Mucosa of descending colon (tissue), 3 donors: ENCODE measurements around the gene AZIN2. TPM values are rescaled to one million over a fixed set of nuclear protein-coding genes. Genes with fewer than 3 reads are reported as not detected.

Source experiments
- ATAC-seq: fragments of 200-7000 bp; cut with Tn5 transposase; one replicate; pipeline ENCODE4 v1.9.1; 2020; ENCODE audit warnings: mild to moderate bottlenecking, moderate library complexity
- DNase-seq, 3 donors: peaks; one replicate each; pipeline ENCODE4 v3.0.0-alpha.2; 2020
- H3K36me3 ChIP-seq: fragments of 200-600 bp; one replicate; pipeline ENCODE4 v1.8.0; 2021; ENCODE audit warnings: low read depth, mild to moderate bottlenecking
- H3K4me1 ChIP-seq: fragments of 200-600 bp; one replicate; pipeline ENCODE4 v1.8.0; 2021; ENCODE audit warnings: low read depth, mild to moderate bottlenecking
- H3K4me3 ChIP-seq: fragments of 200-600 bp; one replicate; pipeline ENCODE4 v1.8.0; 2021; ENCODE audit warnings: mild to moderate bottlenecking
- H3K9me3 ChIP-seq: fragments of 200-600 bp; one replicate; pipeline ENCODE4 v1.8.0; 2021; ENCODE audit warnings: mild to moderate bottlenecking
- intact Hi-C, 2 donors: fragments of 100-400 bp; cut with DNase I in 1 of 2; cut with micrococcal nuclease in 1 of 2; formaldehyde crosslinking; loops; one replicate each; pipeline versions ENCODE4 v1.11.0 to v1.11.1; 2022; cut with DNase I, micrococcal nuclease
- total RNA-seq, 3 donors: library from RNA; stranded (reverse); fragmentation: NEBNext Ultra II Directional in 2 of 3; extraction: Animal tissue kit (Norgen Biotek cat#: 25700) in 2 of 3; gene quantifications; one replicate each; pipeline versions ENCODE4 v1.2.1 to v1.2.4, GENCODE V29; 2021 to 2023
- TF ChIP-seq, protein P1 (sequence below): fragments of 200-600 bp; IDR thresholded peaks from one replicate; pipeline ENCODE4 v1.8.0; 2022; ENCODE audit warnings: antibody characterized with exemption, mild to moderate bottlenecking
- donor health status: DM: no; HTN: no; CAD: no; lungs with moderate emphysema.
- donor health status: DM: no; HTN: no; CAD: no.
- donor health status: DM: no; HTN: yes; CAD: no.

Gene AZIN2
- total RNA-seq, 3 donors from 2014 or later: 13.8 to 36.5 (median 19.0) TPM

DNA sequence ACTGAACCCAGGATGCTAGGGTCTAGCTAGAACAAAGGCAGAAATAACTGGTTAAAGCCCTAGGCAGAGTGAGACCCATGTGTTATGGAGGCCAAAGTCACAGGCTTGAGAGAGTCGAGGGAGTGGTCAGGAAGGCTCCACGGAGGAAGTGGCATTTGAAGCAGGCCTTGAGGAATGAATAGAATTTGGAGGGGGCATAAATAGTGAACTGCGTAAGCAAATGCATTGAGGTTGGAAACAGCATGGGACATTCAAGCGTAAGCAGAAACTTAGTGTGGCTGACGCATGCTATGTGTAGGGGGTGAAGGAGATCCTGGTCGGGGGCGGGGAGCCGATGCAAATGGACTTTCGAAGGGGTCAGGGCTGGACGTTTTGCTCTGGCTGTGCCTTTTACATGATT is 11.5 kb downstream of the AZIN2 start:
- Histone ChIP-seq H3K4me3 (no peak overlapping the region), H3K36me3 (no peaks in the 10 kb centered on the region), H3K9me3 (no peaks in the 10 kb centered on the region), H3K4me1 (no peaks in the 10 kb centered on the region)
- TF ChIP-seq, protein P1, sequence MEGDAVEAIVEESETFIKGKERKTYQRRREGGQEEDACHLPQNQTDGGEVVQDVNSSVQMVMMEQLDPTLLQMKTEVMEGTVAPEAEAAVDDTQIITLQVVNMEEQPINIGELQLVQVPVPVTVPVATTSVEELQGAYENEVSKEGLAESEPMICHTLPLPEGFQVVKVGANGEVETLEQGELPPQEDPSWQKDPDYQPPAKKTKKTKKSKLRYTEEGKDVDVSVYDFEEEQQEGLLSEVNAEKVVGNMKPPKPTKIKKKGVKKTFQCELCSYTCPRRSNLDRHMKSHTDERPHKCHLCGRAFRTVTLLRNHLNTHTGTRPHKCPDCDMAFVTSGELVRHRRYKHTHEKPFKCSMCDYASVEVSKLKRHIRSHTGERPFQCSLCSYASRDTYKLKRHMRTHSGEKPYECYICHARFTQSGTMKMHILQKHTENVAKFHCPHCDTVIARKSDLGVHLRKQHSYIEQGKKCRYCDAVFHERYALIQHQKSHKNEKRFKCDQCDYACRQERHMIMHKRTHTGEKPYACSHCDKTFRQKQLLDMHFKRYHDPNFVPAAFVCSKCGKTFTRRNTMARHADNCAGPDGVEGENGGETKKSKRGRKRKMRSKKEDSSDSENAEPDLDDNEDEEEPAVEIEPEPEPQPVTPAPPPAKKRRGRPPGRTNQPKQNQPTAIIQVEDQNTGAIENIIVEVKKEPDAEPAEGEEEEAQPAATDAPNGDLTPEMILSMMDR: no peak
- intact Hi-C loops: no loop called here
- no peak for DNase-seq
- no peak for ATAC-seq

DNA sequence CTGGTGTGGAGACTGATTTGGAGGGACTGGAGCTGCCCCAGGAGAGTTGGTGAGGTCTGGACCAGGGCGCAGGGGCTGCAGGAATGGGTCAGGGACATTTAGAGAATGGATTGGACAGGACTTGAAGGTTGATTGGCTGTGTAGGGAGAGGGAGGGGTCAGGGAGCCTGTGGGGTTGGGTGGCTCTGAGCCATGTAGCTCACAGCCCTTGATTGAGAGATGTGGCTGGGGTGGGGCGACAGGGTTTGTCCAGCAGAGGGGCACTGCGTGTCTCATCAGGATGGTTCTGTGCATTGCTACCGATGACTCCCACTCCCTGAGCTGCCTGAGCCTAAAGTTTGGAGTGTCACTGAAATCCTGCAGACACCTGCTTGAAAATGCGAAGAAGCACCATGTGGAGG is 12.1 kb downstream of the AZIN2 start:
- intact Hi-C loops: no loop called here
- Histone ChIP-seq H3K4me3 (no peak overlapping the region), H3K36me3 (no peaks in the 10 kb centered on the region), H3K9me3 (no peaks in the 10 kb centered on the region), H3K4me1 (no peaks in the 10 kb centered on the region)
- TF ChIP-seq, protein P1: no peak
- no peak for DNase-seq
- ATAC-seq: no peak

DNA sequence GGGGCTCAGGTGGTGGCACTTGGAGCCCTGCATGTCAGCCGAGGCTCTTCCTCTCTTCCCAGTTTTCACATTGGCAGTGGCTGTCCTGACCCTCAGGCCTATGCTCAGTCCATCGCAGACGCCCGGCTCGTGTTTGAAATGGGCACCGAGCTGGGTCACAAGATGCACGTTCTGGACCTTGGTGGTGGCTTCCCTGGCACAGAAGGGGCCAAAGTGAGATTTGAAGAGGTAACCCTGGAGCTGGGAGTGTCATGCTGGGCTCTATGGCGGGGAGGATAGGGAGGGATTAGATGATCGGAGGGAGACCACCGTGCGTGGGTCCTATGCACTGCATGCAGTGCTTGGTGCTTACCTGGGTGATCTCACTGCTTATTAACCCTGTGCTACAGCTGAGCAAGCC is 13.5 kb downstream of the AZIN2 start:
- ATAC-seq (no peak), DNase-seq (no peak)
- Histone ChIP-seq H3K4me3 (no peak overlapping the region), H3K36me3 (no peaks in the 10 kb centered on the region), H3K4me1 (no peaks in the 10 kb centered on the region), H3K9me3 (no peaks in the 10 kb centered on the region)
- TF ChIP-seq, protein P1: no peak
- intact Hi-C loops: no loop called here

DNA sequence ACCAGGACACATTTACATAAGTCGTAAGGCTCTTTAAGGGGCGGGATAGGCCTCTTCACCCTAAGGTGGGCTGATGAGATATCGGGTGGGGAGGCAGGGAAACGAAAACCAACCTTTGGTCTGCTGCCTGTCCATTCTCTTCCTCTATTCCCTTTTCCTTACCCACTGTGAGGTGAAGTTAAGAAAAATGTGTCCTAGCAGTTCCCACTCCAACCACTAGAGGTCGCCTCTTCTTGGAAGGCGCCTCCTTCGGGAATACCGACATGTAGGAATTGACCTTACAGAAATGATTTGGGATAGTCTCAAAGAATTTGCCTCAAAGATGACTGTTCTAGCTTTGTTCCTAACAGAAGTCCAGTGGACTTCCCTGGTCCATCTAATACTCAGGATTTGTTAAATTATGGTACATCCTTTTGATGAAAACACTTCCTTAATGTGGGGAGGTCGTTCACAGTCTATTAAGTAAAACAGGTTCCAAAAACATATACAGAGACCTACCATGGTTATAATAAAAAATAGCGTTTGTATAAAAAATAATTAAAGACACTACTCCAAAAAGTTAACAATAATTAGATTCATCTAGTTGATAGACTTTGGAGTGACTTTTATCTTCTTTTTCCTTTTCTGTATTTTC is 14.1 kb downstream of the AZIN2 start:
- intact Hi-C loops: no loop called here
- Histone ChIP-seq H3K36me3 (no peaks in the 10 kb centered on the region), H3K9me3 (no peaks in the 10 kb centered on the region), H3K4me1 (no peaks in the 10 kb centered on the region), H3K4me3 (no peak overlapping the region)
- DNase-seq (peak in 1 of 3 donors; percentile 84), ATAC-seq (peak; percentile 67)
- TF ChIP-seq, protein P1: peak; percentile 95

DNA sequence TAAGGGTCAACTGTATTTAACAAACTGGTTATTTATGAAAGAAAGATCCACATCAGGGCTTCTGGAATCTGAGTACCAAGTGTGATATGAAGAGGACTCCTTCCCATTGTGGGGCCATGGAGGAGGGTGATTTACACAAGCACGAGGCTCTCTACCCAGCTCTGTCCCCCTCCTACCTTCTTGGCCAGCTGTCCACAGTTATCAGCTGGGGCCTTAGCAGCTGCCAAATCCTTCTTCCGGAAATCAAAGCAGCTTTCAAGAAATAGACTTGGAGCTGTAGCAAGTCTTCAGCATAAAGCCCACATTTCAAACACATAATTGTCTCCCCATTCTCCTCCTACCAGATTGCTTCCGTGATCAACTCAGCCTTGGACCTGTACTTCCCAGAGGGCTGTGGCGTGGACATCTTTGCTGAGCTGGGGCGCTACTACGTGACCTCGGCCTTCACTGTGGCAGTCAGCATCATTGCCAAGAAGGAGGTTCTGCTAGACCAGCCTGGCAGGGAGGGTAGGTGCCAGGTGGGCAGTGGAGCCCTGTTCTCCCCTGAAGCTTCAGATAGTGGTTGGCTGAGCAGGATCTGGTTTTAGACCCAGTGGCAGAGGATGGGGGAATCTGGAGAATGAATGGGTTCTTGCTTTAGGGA is 15.5 kb downstream of the AZIN2 start:
- intact Hi-C loops: no loop called here
- Histone ChIP-seq H3K4me3 (no peak overlapping the region), H3K36me3 (no peaks in the 10 kb centered on the region), H3K9me3 (no peaks in the 10 kb centered on the region), H3K4me1 (no peaks in the 10 kb centered on the region)
- TF ChIP-seq, protein P1: no peak
- no peak for ATAC-seq
- no peak for DNase-seq
